GM12801 (cell line): Measurements from ENCODE around the gene ARHGAP15.

Experiments used
- CTCF ChIP-seq: IDR thresholded peaks from one replicate; pipeline ENCODE4 v1.5.1; 2011; ENCODE audit warnings: control low read depth; ENCODE audit not compliant: insufficient read length; ENCODE audit errors: extremely low read depth

The ARHGAP15 gene

GRCh38 chr2:143128681-143129580, at the start of gene ARHGAP15:
TSS of gene ARHGAP15 (plus strand) at chr2:143129419.
- no peak for TF ChIP-seq CTCF

DNA sequence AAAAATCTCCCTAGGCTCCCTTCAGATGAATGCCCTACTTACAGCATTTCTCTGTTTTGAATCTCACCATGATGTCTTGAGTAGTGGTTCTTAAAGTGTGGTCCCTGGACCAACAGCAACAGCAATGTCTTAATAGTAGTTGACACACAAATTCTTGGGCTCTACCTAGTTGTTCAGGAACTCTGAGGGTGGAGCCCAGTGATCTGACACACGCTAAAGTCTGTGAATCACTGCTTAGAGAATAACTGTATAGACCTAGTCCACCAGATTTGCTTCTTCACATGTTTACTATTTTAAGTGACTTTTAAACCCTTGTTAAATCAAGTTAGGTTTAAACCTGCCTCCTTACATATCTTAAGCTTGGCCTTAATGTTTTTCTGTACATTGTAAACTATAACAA, 47.6 kb upstream of the ARHGAP15 start:
- no peak for TF ChIP-seq CTCF

GRCh38 chr2:143083636-143084035, 45.6 kb upstream of the ARHGAP15 start:
- no peak for TF ChIP-seq CTCF

DNA sequence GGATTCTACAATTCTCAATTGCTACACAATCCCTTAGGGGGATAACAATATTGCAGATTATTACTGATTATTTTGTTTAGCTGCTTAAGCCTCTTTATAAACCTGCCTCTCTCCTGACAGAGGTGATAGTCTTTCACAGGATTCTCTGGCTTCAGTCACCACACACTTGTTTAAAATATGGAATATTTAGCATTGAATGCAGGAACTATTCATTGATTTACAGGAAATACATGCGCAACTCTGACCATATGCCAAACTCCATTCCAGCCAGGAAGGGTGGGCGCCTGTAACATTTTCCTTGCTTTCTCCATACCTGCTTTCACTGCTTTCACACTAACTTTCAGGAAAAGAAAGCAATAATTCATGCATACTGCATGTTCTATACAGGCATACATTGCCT, 44.8 kb upstream of the ARHGAP15 start:
- no peak for TF ChIP-seq CTCF

DNA sequence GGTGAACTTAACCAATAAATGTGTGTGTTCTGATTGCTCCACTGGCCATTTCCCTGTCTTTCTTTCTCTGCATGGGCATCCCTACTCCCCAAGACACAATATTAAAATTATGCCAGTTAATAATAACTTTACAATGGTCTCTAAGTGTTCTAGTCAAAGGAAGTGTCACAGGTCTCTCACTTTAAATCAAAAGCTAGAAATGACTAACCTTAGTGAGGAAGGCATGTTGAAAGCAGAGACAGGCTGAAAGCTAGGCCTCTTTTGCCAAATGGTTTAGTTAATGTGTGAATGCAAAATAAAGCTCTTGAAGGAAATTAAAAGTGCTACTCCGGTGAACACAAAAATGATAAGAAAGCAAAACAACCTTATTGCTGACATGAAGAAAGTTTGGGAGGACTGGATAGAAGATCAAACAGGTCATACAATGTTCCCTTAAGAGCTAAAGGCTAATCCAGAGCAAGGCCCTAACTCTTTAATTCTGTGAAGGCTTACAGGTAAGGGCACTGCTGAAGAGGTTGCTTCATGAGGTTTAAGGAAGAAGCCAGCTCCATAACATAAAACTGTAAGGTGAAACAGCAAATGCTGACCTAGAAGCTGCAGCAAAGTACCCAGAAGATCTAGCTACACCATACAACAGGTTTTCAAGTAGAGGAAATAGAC, 44.0 kb upstream of the ARHGAP15 start:
- no peak for TF ChIP-seq CTCF

- no peak for TF ChIP-seq CTCF
These were observed 42.2 kb upstream of the ARHGAP15 start for GRCh38 chr2:143087033-143087432.

GRCh38 chr2:143088388-143088787, 40.8 kb upstream of the ARHGAP15 start:
- TF ChIP-seq CTCF: no peak
